Measurements from ENCODE around the gene CLCNKA.
A peak's percentile ranks its signal among the peaks of the same experiment; 100 is the strongest.

CLCNKA gene

DNA sequence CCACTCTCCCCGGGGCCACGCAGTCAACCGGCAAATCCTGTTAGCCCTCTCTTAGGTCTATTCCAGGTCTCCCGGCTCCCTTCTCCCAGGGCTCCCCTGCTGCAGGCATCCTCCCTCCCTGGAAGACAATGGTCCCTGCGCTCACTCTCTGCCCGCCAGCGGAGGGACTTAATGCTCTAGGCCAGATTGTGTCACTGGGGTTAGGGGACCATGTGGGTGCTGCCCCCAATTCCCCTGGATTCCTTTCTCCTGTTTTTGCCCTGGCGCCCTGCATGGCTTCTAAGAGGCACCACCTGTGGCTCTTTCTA lies 43.4 kb downstream of the CLCNKA start:
- ATAC-seq, result no peak

DNA sequence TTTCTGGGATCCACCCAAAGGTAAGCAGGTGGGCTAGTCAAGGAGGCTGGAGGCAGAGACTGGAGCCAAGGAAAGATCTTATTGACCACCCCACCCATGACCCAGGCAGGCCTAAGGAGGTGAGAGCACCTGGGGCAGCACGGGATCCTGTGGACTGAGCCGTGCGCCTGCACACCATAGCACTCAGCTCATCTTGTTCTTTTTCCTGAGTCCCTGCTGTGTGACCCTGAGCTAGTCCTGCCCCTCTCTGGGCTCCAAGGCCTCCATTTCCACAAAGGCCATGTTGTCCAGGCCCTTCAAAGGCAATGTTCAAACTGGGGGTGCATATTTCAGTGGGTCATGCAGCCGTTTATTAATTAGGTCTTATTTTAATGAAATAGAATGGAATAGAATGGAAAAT lies 44.4 kb downstream of the CLCNKA start:
- ATAC-seq, result no peak

DNA sequence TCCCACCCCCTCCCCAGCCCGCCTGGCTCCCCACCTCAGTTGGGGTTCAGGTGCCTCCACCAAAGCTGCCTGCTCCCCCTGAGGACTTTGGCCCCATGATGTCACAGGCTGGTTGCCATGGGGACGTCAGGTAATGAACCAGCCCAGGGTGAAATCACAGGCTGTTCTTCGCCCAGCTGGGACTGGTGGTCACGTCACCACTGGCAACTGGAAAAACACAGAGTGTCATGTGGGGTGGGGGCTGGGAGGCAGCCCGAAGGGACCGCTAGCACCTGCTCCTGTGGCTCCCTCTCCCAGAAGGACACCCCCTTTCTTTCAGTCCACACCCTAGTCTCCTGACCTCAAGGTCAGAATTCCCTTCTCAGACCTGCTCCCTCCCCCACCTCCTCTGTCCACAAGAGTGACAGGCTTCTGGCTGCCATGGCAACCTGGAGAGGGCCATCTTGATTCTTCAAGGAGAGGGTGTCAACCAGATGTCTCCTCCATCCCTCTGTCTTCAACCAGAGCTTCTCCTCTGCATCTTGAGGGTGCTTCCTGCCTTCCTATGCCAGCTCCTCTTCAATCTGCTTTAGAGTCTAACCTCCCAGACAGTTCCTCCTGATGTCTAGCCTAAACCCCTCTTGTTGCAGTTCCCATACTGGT lies 45.4 kb downstream of the CLCNKA start:
- no peak for ATAC-seq

DNA sequence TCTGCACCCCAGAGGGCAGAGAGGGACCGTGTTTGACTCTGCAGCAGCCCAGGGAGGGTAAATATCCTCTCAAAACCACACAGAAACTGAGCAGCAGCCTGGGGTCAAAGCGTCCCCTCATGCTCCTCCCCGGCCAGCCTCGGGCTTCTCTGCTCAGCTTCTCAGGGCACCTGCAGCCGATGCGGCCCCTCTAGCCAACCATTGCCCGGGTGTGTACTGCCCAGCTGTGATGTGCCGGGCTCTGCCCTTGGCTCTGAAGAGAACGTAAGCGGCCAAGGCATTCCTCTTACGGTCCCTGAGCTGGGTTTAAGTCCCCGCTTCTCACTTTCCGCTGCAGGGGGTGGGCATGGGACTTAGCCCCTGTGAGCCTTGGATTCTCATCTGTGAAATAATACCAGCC lies 46.1 kb downstream of the CLCNKA start:
- ATAC-seq, result no peak

DNA sequence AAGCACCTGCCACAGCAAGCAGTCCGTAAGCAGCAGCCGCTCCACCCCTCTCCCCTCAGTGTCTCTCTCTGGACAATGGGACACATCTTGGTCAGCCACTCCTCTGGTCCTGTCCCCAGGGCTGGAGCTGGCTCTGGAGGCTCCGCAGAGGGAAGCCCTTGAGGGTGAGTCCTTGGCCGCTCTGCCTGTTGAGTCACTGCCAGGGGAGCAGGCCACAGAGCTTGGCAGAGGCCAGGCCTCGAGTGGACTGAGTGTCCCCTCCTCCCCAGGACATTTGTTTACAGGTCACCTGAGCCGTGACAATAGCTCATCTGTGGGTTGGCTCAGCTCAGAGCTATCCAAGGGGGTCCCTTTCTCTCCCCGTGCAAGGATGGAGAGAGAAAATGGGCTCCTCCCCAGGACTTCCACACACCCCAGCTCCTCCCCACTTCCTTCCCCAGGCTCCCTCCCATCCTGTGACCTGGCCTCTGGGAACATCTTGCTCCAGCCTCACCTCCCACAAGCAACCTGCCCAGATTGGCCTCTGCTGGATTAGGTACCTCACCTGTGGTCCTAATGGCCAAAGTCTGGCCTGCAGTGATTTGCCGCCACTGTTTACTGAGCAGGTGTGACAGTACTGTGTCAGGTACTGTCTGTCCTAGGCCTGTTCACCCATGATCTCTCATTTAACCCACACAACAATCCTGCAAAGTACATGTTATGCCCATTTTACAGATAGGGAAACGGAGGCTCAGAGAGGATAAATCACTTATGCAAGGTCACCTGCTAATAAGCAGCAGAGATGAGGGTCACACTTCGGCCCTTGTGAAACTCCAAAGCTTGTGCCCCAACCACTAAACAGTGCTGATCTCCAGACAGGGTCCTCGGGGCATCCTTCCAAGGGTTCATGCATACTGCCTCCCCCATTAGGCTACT lies 46.8 kb downstream of the CLCNKA start:
- ATAC-seq, result no peak

DNA sequence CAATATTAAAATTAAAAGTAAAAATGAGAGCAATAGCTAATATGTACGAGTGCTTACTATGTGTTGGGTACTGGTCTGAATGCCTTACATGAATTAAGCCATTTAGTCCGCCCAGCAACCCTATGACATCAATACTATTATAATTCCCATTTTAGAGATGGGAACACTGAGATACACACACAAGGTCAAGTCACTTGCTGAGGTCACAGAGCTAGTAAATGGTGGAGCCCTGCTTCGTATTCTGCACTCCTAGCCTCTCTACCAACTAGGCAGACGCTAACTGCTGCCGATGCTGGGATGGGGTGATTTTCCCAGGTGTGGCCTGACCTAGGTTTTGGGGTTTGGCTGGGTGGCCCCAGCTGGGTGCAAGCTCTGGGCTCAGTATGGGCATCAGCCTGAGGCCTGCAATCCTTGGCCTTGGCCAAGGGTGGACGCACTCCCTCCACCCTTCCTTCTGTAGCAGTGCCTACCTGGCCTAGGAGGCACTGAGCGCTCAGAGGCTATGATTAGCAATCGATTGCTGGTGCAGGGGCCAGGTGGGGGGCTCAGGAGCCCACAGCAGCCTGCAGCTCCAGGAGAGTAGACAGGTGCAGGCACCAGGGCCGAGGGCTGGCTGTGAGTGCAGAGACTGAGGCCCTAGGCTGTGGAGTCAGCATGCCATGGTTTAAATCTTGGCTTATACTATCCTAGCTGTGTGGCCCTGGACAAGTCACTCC lies 49.0 kb downstream of the CLCNKA start:
- ATAC-seq, result no peak

DNA sequence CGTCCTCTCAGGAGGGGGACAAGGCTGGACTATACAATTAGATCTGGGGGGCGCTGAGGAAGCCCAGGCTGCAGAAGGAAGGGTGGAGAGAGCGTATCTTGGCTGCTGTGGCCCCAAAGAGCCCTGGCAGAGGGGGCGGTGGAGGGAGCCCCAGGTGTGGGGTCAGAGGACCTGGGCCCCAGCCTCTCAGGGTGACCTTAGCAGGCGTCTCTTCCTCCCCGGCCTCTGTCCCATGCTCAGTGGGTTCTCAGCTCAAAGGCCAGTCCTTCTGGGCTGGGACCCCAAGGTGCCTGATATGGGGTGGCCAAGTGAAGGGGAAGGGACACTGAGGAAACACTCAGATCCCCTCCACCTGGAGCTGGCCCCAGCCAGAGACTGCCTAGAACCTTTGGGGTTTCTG lies 49.8 kb downstream of the CLCNKA start:
- ATAC-seq, result no peak

DNA sequence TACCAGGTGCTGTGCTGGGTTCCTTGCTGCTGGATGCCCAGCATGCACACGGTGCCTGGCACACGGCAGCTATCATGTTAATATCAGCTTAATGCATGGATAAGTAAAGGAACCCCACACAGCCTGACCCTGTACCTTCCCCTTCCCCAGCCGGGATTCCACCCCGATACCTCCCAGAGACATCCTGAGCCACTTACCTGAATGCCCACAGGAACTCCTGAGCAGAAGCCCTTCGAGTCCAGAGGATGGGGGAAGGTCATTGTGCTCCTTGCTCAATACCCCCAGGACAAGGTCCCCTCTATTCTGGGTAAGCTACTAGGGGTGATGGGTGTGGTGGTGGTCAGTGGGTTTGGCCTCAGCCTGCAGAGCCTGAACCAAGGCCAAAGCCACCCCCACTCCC lies 50.3 kb downstream of the CLCNKA start:
- ATAC-seq, result no peak

DNA sequence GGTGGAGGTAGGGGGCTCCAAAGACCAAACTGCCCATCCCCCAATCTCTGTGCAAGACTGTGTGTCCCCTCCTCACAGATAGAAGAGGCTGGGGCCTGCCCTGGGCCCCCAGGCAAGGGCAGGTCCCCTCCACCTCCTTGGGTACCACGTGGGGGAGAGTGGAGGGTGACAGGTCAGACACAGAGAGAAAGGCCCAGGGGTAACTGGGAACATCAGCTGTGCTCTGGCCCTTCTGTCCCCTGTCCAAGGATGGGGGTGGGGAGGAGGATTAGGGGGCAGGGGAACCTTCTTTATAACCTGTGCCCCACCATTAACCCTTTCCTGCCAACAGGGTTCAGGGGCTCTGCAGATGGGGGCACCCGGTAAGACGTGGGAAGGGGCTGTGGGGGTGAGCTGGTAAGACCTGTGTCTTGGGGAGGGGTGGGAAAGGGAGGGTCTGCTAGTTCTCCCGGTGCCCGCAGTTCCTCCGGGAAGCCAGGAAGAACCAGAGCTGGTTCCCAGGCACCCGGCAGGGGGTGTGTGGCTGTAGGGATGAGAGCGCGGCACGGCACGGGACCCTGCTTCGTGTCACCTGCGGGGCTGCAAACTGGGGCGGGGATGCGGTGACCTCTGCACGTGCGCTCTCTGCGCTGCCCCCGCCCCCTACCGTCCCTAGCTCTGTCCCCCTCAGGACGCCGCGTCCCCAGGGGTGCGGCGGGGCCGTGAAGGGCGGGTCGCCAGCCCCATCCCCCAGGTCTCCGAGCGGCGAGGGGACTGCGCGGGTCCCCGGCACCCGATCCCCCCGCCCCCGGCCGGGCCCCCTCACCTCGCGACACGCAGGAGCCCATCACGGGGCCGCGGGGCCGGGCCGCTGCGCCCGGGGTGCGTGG lies 51.0 kb downstream of the CLCNKA start:
- peak; percentile 18 to 34 for ATAC-seq

DNA sequence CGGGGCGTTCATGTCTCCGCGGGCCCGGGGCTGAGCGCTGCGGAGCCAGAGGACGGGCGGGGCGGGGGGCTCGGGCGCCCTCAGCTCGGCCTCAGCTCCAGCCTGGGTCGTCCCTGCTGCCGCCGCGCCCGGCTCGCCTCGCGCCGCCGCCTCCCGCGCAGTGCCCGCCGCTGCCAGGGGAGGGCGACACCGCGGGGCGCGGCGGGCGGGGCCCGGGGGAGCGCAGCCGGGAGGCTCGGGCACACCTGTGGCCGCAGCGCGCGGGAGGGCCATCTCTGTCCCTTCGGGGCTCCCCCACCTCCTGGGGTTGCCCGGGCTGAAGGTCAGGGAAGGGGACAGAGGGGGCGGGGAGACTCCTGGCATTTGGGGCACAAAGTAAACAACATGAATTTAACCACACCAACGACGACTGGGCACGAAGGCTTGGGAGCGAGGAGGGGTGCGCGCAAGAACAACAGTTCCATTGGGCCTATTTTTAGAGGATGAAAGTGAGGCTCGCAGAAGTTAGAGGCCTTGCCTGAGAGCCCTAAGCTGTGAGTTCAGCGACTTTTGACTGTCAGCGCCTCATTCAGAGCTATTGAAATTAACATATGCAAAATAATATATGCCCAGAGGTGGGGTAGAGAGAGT lies 51.8 kb downstream of the CLCNKA start, which contains the start of gene FAM131C:
FAM131C (minus strand) TSS at position 162 of the 630 bp plus-strand sequence. CDS start 209 bp downstream, outside the sequence.
- ATAC-seq, result peak; percentile 77

DNA sequence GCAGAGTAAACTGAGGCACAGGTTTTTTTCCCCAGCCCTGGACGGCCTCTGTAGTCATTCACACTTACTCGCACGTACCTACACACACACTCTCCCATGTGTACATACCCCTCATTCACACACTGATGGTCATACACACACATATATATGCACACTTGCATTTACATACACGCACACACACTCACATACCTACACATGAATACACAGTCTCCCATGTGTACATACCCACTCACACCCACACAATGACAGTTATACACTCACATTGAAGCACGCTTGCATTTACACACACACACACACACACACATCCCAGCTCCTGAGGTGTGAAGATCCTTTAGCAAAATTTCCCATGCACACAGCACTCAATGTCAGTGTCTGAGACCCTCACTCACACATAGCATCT lies 52.4 kb downstream of the CLCNKA start:
- no peak for ATAC-seq

DNA sequence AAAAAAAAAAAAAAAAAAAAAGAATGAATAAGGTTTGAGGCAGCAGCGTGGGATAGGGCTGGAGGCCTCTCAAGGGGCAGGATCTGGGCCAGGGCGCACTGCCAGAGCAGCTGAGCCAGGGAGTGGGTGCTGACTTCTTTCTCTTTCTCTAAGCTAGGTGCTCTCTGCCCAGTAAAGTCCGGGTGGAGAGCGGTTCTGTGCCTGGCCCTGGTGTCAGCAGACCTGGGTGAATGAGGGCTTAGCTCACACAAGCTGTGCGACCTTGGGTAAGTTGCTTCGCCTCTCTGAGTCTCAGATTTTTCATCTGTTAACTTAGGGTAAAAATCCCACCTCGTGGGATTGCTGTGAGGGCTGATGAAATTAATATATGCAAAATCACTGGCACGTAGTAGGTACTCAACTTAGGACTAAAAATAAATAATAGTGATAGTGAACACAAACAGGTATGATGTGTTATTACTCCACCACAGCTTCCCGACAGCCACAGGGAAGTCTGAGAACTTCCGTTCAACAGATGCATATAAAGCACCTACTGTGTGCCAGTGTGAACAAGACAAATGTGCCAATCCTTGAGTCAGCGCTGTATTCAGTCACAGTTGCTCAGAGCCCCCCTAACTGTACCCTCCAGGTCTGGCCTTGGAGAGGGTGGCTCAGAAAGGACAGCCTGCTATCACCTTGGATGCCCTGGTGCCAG lies 53.6 kb downstream of the CLCNKA start:
- ATAC-seq, result no peak

DNA sequence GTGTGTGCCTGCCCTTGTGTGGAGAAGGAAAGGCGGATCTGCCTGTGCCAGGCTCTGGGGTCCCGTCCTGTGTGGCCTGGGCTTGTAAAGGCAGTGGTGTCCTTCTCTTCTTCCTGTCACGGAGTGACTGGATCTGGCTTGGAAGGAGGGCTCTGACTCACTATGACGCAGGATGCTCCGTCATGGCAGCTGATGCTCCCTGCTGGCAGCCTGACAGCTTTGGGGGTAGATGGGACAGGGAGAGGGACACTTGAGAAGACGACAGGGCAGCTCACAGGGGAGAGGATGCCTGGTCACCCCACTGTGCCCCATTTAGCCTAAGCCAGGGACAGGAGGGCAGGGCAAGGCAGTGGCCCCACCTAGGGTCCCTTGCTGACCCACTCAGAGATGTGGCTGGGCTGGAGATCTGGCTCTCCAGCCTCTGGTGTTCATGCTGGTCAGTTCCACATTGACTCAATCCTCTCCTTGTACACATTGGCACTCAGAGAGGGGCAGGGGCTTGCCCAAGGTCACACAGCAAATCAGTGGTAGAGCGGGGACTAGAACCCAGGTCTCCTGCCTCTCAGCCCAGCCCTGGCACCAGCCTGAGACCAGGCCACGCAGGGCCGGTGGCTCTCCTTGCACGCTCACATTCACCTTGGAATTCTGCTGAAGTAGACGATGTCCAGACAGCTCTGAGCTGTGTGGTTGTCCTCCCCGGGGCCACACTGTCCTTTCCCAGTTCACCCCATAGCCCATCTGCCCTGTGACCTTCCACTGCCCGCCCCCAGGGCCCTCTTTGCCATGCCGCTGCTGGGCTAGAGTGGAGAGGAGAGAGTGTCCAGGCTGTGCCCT lies 54.4 kb downstream of the CLCNKA start:
- ATAC-seq, result no peak

DNA sequence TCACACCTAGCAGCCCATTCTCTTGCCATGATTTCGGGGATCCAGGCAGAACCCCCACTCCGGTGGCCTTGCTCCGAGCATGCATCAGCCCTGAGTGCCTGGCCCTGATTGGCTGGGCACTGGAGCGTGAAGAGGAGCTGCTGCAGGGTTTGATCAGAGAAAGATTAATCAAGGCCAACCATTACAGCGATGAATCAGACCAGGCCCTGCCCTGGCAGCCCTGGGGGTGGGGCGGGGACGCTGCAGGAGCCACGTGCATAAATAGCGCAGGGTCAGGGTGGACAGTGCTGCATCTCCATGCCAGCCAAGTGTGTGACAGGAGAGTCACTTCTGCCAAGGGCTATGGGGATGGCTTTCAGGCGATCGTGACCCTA lies 55.0 kb downstream of the CLCNKA start:
- ATAC-seq, result no peak

DNA sequence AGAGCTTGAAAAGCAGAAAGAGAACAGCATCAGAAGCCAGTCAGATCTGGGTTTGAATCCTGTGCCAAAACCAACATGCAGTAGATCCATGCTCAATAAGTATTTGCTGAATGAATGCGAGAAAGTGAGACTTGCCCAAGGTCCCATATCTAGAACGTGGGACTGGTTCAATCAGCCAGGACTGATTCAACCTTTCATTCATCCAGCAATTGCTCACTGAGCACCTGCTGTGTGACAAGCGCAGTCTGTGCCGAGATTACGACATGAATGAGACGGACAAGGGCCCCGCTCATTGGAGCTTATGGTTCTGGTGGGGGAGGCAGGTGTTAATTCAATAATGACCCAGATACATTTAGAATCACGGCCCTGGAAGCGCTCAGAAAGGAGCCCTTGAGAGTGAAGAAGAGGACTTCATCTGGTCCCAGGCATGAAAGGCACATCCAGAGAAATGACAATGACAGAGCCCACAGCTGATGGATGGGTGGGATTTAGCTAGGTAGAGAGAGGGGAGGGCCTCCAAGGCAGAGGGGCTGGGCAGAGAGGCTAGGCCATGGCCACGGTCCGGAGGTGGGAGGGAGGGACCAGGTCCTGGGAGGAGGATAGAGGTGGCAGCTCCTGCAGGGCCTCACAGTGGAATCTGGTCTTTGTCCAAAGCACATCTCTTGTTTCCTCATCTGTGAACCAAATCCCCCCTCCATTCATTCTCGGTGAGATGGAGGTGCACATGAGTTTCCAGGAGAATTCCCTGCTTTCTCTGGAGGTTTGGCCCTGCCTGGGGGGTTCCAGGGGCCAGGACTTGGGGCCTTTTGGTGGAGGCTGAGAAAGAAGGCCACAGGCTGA lies 55.8 kb downstream of the CLCNKA start:
- no peak for ATAC-seq

DNA sequence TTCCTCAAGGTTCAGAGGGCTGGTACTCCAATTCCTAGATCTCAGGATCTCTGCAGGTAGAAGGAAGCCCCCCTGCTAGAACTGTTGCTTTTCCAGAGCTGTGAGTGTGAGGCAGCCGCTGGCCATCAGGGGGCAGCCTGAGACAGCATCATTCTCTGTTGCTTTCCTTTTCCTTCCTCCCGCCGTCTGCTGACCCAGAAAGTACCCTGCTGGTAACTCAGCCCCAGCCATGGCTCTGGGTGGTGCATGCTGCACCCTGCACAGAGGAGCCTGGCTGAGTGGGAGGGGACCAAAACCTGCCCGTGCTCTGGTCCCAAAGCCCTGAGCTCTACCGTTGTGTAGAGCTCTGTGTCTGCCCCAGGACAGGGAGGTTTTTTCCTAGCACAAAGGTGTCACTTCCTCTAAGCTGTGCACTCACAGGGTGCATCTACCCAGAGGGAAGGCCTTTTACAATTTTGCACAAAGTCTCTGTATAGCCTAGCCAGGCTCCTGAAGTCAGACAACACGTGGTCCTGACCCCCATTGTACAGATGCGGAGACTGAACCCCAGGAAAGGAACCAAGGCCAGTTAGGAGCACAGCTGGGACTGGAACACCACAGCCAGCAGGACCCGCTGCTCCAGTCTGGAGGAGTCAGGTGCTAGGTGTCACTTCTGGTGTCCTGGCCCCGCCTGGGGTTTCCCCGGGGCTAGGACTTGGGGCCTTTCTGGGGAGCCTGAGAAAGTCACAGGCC lies 57.3 kb downstream of the CLCNKA start:
- ATAC-seq, result peak; percentile 75 to 87

DNA sequence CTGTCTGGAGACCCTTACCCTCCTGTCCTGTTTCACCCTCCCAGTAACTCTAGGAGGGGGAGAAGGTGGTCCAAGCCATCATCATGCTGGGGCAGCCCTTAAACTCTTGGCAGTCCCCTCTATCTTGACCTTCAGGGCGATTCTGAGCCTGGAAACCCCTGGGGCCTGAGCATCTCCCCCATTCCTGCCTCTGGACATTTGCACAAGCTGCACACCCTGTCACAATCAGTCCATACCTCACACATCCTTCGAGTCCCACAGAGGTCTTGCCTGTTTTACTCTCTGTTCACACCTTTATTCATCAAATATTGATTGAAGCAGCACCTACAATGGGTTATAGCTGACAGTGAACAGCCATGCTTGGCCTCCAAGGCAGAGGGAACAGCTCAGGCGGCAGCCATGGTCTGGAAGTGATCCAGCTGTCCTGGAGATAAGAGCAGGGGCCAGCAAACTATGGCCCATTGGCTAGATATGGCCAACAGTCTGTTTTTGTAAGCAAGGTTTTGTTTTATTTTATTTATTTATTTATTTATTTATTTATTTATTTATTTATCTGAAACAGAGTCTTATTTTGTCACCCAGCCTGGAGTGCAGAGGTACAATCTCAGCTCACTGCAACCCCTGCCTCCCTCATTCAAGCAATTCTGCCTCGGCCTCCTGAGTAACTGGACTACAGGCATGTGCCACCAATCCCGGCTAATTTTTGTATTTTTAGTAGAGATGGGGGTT lies 58.8 kb downstream of the CLCNKA start:
- ATAC-seq, result no peak

DNA sequence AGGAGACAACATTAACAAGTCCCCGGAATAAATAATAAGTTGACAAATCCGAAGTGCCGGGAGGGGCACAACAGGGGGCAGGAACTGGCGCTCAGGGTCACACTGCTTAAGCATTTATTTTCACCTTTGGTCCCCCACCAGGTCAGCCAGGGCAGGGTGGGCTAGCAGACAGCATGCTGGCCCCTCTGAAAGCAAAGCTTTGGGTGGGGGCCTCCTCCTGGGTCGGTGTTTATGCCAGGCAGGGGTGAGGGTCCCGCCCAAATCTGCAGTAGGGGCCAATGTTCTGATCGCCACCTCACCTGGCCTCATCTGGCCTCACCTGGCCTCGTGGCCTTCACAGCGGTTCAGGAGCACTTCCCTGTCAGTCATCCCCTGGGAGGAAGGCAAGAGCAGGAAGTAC lies 59.8 kb downstream of the CLCNKA start:
- ATAC-seq, result no peak

All from activated CD4-positive, CD25-positive, alpha-beta regulatory T cell treated with anti-CD3 and anti-CD28 coated beads, Interleukin-2, amount 50 U/mL, for 24 hours (primary cell).